GM19328 (cell line): Measurements from ENCODE around the gene SHD.

Experiments used
- ATAC-seq: cut with Tn5 transposase; IDR thresholded peaks from one replicate; pipeline ENCODE4 v1.9.1; 2021; ENCODE audit warnings: mild to moderate bottlenecking, moderate library complexity; ENCODE audit not compliant: unreplicated experiment

Gene SHD

GRCh38 chr19:4297901-4298809 lies 19.1 kb downstream of the SHD start:
- ATAC-seq: no peak

- no peak for ATAC-seq
Observed at GRCh38 chr19:4298810-4299550, 19.9 kb downstream of the SHD start.

- no peak for ATAC-seq
Observed at GRCh38 chr19:4300589-4300988, 21.5 kb downstream of the SHD start.

GRCh38 chr19:4301590-4302242 lies 22.6 kb downstream of the SHD start:
- no peak for ATAC-seq

GRCh38 chr19:4302243-4302640 lies 23.2 kb downstream of the SHD start, which contains the start of gene TMIGD2:
TMIGD2 (minus strand) TSS chr19:4302389; CDS start chr19:4302385, 4 bp downstream.
- no peak for ATAC-seq

GRCh38 chr19:4303819-4304537 lies 24.9 kb downstream of the SHD start:
- no peak for ATAC-seq

- no peak for ATAC-seq
Observed at GRCh38 chr19:4304538-4305256, 25.6 kb downstream of the SHD start, which contains the start of gene FSD1. FSD1 (plus strand) TSS chr19:4304598; CDS start chr19:4304747, 149 bp downstream.

GRCh38 chr19:4305257-4305612 lies 26.2 kb downstream of the SHD start:
- no peak for ATAC-seq

GRCh38 chr19:4305659-4306058 lies 26.6 kb downstream of the SHD start:
- ATAC-seq: no peak

- ATAC-seq: no peak
Observed at GRCh38 chr19:4310247-4311121, 31.4 kb downstream of the SHD start.

- no peak for ATAC-seq
Observed at GRCh38 chr19:4313847-4314490, 34.9 kb downstream of the SHD start.

GRCh38 chr19:4316956-4317355 lies 37.9 kb downstream of the SHD start:
- ATAC-seq: no peak

GRCh38 chr19:4318460-4318859 lies 39.4 kb downstream of the SHD start:
- no peak for ATAC-seq

GRCh38 chr19:4319067-4319718 lies 40.1 kb downstream of the SHD start:
- no peak for ATAC-seq

GRCh38 chr19:4320419-4320818 lies 41.4 kb downstream of the SHD start:
- no peak for ATAC-seq

- no peak for ATAC-seq
Observed at GRCh38 chr19:4322942-4323665, 44.0 kb downstream of the SHD start.

- ATAC-seq: no peak
Observed at GRCh38 chr19:4323692-4324091, 44.6 kb downstream of the SHD start.
